ENCODE results near the gene COP1.
"Not testable (repeated sequence)": the region's sequence is repeated elsewhere in the genome, so short reads cannot be mapped to it uniquely, and the experiment has no call there.

COP1 gene

GRCh38 chr1:176241385-176242015 lies 34.4 kb upstream of the COP1 start:
- ATAC-seq = no peak
- TF ChIP-seq ZNF70 (CRISPR knock-in tag; IDR thresholded peaks at IDR 0.05) (no peak), PATZ1 (CRISPR knock-in tag; IDR thresholded peaks at IDR 0.05; ENCODE audit: borderline replicate concordance) (no peak), CSDC2 (CRISPR knock-in tag; IDR thresholded peaks at IDR 0.05) (no peak), CSRNP3 (CRISPR knock-in tag; IDR thresholded peaks at IDR 0.05) (no peak), ISL1 (CRISPR knock-in tag; IDR thresholded peaks at IDR 0.05) (no peak), TCF4 (CRISPR knock-in tag; IDR thresholded peaks at IDR 0.05; ENCODE audit: borderline replicate concordance) (no peak), ZC3H10 (CRISPR knock-in tag; IDR thresholded peaks at IDR 0.05) (no peak), ZNF8 (CRISPR knock-in tag; IDR thresholded peaks at IDR 0.05) (no peak), ZFP3 (CRISPR knock-in tag; IDR thresholded peaks at IDR 0.05) (no peak), GLIS3 (CRISPR knock-in tag; IDR thresholded peaks at IDR 0.05) (no peak), ARNTL (CRISPR knock-in tag; IDR thresholded peaks at IDR 0.05; ENCODE audit: borderline replicate concordance, low read depth) (no peak), ESRRG (CRISPR knock-in tag; IDR thresholded peaks at IDR 0.05) (no peak)

DNA sequence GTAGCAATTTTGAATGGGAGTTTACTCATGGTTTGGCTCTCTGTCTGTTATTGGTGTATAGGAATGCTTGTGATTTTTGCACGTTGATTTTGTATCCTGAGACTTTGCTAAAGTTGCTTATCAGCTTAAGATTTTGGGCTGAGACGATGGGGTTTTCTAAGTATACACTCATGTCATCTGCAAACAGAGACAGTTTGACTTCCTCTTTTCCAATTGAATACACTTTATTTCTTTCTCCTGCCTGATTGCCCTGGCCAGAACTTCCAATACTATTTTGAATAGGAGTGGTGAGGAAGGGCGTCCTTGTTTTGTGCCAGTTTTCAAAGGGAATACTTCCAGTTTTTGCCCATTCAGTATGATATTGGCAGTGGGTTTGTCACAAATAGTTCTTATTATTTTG lies 26.6 kb upstream of the COP1 start:
- not testable (repeated sequence) for ATAC-seq

DNA sequence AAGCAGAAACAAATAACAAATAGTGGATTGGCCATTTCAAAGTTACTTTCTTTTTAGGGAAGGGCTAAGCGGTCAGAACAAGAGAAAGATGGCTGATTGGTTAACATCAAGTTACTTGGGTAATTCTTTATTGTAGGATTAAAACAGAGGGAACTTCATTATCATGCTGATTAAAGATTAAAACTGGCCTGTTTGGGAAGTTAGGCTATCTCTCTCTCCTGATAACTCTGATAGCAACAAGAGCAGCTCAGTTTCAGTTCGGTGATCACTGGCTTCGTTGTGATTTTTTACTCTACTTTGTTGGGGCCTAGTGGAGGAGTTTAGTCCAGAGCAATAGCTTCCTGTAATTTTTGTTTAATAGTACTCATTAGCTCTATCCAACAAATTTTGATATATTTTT lies 20.5 kb upstream of the COP1 start:
- ATAC-seq = peak; percentile 27; the same call in 1 of the 3 replicates
- TF ChIP-seq CREB5 (CRISPR knock-in tag; IDR thresholded peaks at IDR 0.05; ENCODE audit: low read depth) = no peak
- no peak for TF ChIP-seq ZFP3 (CRISPR knock-in tag; IDR thresholded peaks at IDR 0.05)
- TF ChIP-seq BACH2 (CRISPR knock-in tag; IDR thresholded peaks at IDR 0.05; ENCODE audit: borderline replicate concordance) = no peak
- no peak for TF ChIP-seq SNAI2 (CRISPR knock-in tag; IDR thresholded peaks at IDR 0.05)
- TF ChIP-seq TCF4 (CRISPR knock-in tag; IDR thresholded peaks at IDR 0.05; ENCODE audit: borderline replicate concordance) = no peak
- TF ChIP-seq TOX (CRISPR knock-in tag; IDR thresholded peaks at IDR 0.05; ENCODE audit: borderline replicate concordance) = no peak
- no peak for TF ChIP-seq ZC3H10 (CRISPR knock-in tag; IDR thresholded peaks at IDR 0.05)
- TF ChIP-seq ARNTL (CRISPR knock-in tag; IDR thresholded peaks at IDR 0.05; ENCODE audit: borderline replicate concordance, low read depth) = no peak
- TF ChIP-seq ESRRG (CRISPR knock-in tag; IDR thresholded peaks at IDR 0.05) = no peak
- no peak for TF ChIP-seq ZNF70 (CRISPR knock-in tag; IDR thresholded peaks at IDR 0.05)
- no peak for TF ChIP-seq PPARA (CRISPR knock-in tag; IDR thresholded peaks at IDR 0.05; ENCODE audit: borderline replicate concordance)
- TF ChIP-seq GLIS3 (CRISPR knock-in tag; IDR thresholded peaks at IDR 0.05) = no peak
- TF ChIP-seq, protein P1, sequence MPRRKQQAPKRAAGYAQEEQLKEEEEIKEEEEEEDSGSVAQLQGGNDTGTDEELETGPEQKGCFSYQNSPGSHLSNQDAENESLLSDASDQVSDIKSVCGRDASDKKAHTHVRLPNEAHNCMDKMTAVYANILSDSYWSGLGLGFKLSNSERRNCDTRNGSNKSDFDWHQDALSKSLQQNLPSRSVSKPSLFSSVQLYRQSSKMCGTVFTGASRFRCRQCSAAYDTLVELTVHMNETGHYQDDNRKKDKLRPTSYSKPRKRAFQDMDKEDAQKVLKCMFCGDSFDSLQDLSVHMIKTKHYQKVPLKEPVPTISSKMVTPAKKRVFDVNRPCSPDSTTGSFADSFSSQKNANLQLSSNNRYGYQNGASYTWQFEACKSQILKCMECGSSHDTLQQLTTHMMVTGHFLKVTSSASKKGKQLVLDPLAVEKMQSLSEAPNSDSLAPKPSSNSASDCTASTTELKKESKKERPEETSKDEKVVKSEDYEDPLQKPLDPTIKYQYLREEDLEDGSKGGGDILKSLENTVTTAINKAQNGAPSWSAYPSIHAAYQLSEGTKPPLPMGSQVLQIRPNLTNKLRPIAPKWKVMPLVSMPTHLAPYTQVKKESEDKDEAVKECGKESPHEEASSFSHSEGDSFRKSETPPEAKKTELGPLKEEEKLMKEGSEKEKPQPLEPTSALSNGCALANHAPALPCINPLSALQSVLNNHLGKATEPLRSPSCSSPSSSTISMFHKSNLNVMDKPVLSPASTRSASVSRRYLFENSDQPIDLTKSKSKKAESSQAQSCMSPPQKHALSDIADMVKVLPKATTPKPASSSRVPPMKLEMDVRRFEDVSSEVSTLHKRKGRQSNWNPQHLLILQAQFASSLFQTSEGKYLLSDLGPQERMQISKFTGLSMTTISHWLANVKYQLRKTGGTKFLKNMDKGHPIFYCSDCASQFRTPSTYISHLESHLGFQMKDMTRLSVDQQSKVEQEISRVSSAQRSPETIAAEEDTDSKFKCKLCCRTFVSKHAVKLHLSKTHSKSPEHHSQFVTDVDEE (CRISPR knock-in tag; IDR thresholded peaks at IDR 0.05) = no peak
- no peak for TF ChIP-seq ZNF8 (CRISPR knock-in tag; IDR thresholded peaks at IDR 0.05)
- TF ChIP-seq OSR1 (CRISPR knock-in tag; IDR thresholded peaks at IDR 0.05) = no peak
- TF ChIP-seq ZNF565 (CRISPR knock-in tag; conservative IDR thresholded peaks at IDR 0.05; ENCODE audit: low read depth) = no peak
- TF ChIP-seq ISL1 (CRISPR knock-in tag; IDR thresholded peaks at IDR 0.05) = no peak

- TF ChIP-seq, protein P2, sequence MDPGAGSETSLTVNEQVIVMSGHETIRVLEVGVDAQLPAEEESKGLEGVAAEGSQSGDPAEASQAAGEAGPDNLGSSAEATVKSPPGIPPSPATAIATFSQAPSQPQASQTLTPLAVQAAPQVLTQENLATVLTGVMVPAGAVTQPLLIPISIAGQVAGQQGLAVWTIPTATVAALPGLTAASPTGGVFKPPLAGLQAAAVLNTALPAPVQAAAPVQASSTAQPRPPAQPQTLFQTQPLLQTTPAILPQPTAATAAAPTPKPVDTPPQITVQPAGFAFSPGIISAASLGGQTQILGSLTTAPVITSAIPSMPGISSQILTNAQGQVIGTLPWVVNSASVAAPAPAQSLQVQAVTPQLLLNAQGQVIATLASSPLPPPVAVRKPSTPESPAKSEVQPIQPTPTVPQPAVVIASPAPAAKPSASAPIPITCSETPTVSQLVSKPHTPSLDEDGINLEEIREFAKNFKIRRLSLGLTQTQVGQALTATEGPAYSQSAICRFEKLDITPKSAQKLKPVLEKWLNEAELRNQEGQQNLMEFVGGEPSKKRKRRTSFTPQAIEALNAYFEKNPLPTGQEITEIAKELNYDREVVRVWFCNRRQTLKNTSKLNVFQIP (CRISPR knock-in tag; IDR thresholded peaks at IDR 0.05; ENCODE audit: borderline replicate concordance, low read depth) = no peak
- TF ChIP-seq BACH2 (CRISPR knock-in tag; IDR thresholded peaks at IDR 0.05; ENCODE audit: borderline replicate concordance) = no peak
- TF ChIP-seq PATZ1 (CRISPR knock-in tag; IDR thresholded peaks at IDR 0.05; ENCODE audit: borderline replicate concordance) = no peak
- no peak for TF ChIP-seq GLIS3 (CRISPR knock-in tag; IDR thresholded peaks at IDR 0.05)
- ATAC-seq = no peak
These were observed 18.8 kb upstream of the COP1 start for GRCh38 chr1:176225911-176226310.

Data from SK-N-SH treated with all-trans-retinoic acid at 6 μM for 48 hours (cell line).